ENCODE measurements around the gene RBM41. TPM values are rescaled to one million over a fixed set of nuclear protein-coding genes. Genes with fewer than 3 reads are reported as not detected.
A peak's percentile ranks its signal among the peaks of the same experiment; 100 is the strongest.

RBM41 gene
- polyA plus RNA-seq, 1 donor = 20.3 TPM

DNA sequence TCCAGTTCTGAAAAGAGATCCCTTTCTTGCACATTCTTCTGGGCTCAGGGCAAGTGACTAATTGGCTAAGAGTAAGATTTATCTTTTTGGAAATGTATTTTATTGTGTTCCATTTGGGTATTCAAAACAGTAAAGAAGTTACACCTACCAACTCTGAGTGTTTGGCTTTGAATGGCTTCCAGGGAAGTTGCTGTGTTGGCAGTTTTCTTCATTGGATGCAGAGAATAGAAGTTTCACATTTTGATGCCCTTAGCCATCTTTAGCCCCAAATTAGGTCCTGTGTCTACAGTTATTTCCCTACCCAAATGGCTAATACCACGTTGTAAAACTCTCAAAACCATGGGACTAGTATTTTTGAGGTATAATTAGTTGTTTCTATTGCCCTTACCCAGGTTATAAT, 88.9 kb downstream of the RBM41 start:
- no peak for DNase-seq
- Histone ChIP-seq H3K9me3 (ENCODE audit: control insufficient read depth, low read depth, low read length) (no peaks in the 10 kb centered on the region), H3K27ac (ENCODE audit: low read length) (no peak overlapping the region), H3K4me1 (ENCODE audit: control insufficient read depth, insufficient read depth, low read length) (no peaks in the 10 kb centered on the region), H3K36me3 (ENCODE audit: control insufficient read depth, insufficient read depth, low read length) (no peaks in the 10 kb centered on the region), H3K4me3 (ENCODE audit: low read length) (no peak overlapping the region), H3K27me3 (ENCODE audit: control insufficient read depth, insufficient read depth, low read length) (no peaks in the 10 kb centered on the region)
- no CpG with 5 or more reads among the region's 1 CpG for WGBS (ENCODE audit: insufficient coverage, low lambda C conversion rate)

- H3K9me3 ChIP-seq (ENCODE audit: control insufficient read depth, low read depth, low read length) = no peaks in the 10 kb centered on the region
- H3K36me3 ChIP-seq (ENCODE audit: control insufficient read depth, insufficient read depth, low read length) = no peaks in the 10 kb centered on the region
- DNase-seq = peak; percentile 5 to 7
- H3K27ac ChIP-seq (ENCODE audit: low read length) = no peak overlapping the region
- H3K27me3 ChIP-seq (ENCODE audit: control insufficient read depth, insufficient read depth, low read length) = no peaks in the 10 kb centered on the region
- no CpG with 5 or more reads among the region's 2 CpGs for WGBS (ENCODE audit: insufficient coverage, low lambda C conversion rate)
- H3K4me1 ChIP-seq (ENCODE audit: control insufficient read depth, insufficient read depth, low read length) = no peaks in the 10 kb centered on the region
- H3K4me3 ChIP-seq (ENCODE audit: low read length) = no peak overlapping the region
Observed at GRCh38 chrX:107025545-107025944, 93.1 kb downstream of the RBM41 start.

DNA sequence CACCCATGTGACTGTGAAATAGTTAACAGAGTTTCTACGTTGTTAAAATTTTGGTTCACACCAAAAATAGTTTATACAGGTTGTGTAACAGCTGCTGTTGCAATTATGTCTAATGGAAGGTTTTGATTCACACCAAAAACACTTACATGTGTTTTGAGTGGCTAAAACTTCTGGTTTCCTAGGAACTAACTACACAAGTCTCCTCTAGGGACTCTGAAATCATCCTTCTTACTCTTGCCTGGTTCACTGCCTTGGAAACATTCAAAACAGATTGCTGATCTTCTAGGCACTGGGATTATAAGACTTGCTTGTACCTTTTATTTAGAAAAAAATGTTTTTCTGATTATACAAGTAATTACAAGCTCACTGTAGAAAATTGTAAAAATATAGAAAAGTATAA, 103.7 kb downstream of the RBM41 start:
- WGBS (ENCODE audit: insufficient coverage, low lambda C conversion rate) = no CpG with 5 or more reads among the region's 1 CpG

More for the DNA sequence above, 103.7 kb downstream of the RBM41 start:
- Histone ChIP-seq H3K36me3 (ENCODE audit: control insufficient read depth, insufficient read depth, low read length) (no peaks in the 10 kb centered on the region), H3K4me3 (ENCODE audit: low read length) (no peak overlapping the region), H3K4me1 (ENCODE audit: control insufficient read depth, insufficient read depth, low read length) (no peaks in the 10 kb centered on the region), H3K27me3 (ENCODE audit: control insufficient read depth, insufficient read depth, low read length) (no peaks in the 10 kb centered on the region), H3K9me3 (ENCODE audit: control insufficient read depth, low read depth, low read length) (no peaks in the 10 kb centered on the region), H3K27ac (ENCODE audit: low read length) (no peak overlapping the region)
- DNase-seq = no peak

Other genes with a start within 250 kb of the RBM41 start
- 0.81 TPM for gene RIPPLY1, start 215.5 kb downstream of the RBM41 start, polyA plus RNA-seq
- 196 TPM for gene CLDN2, start 198.4 kb downstream of the RBM41 start, polyA plus RNA-seq
- gene MORC4, start 118.6 kb downstream of the RBM41 start, polyA plus RNA-seq = 15.2 TPM
- 7.6 TPM for gene NUP62CL, start 87.6 kb upstream of the RBM41 start, polyA plus RNA-seq
- not detected for gene DNAAF6, start 87.8 kb upstream of the RBM41 start, polyA plus RNA-seq

Measured in large intestine (tissue), 3 donors.